Measurements from ENCODE around the gene EFCAB14.

GRCh38 chr1:46670134-46670533 is 48.8 kb downstream of the EFCAB14 start:
- TF ChIP-seq RAD21 (conservative IDR thresholded peaks at IDR 0.05) (no peak), CTCF (IDR thresholded peaks at IDR 0.05; ENCODE audit: poor library complexity, severe bottlenecking) (no peak), EZH2 (IDR thresholded peaks at IDR 0.05; ENCODE audit: borderline replicate concordance, insufficient read depth, low read length, poor library complexity, severe bottlenecking) (no peak), REST (IDR thresholded peaks at IDR 0.05; ENCODE audit: borderline replicate concordance) (no peak), SMC3 (conservative IDR thresholded peaks at IDR 0.05; ENCODE audit: poor library complexity) (no peak), POLR2AphosphoS5 (IDR thresholded peaks at IDR 0.05) (no peak)

Data from neural cell (in vitro differentiated cells).